Measurements from ENCODE around the gene MAML2. TPM values are rescaled to one million over a fixed set of nuclear protein-coding genes. Genes with fewer than 3 reads are reported as not detected.

MAML2 gene
- total RNA-seq, 5 donors from 2014 or later (not counting 1 experiment from before 2014, with no cell fraction given), result 30.4 to 66.7 (median 35.1) TPM

DNA sequence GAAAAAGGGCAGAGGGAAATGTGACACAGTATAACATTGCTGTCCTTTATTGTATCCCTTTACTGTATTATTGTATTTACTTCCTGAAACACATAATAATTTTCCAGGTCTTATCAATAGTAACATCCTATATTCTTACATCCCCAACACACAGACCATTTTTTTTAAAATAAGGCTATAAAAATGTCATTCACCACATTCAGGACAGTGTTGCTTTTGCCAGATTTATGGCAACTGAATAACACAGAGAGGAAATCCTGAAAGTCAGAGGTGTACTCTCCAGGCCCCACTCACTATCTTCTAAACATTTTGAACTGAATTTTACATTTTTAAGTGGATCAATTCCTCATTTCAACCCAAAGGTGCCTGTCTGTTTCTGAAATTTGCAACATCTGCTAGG lies 314.2 kb downstream of the MAML2 start:
- DNase-seq, result no peak
- H3K4me1 Mint-ChIP-seq, result peaks cover 49 to 65% (median 60%) of the 10 kb centered on the region in 3 donors

DNA sequence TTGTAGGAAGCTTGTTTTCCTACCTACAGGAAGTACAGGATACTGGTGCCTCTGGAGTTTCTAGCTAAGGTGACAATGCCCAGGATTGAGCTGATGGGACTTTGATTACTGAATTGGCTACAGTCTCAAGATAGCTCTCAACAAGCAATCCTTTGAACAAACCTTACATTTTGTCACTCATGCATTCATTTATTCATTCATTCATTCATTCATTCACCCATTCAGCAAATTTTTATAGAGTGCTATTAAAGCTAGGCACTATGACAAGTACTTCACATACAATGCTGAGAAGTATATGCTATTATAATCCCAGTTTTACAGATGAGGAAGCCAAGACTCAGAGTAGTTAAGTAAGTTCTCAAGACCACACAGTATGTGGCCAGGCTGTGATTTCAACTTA lies 316.0 kb downstream of the MAML2 start:
- peaks cover 0 to 1% of the 10 kb centered on the region in 2 donors for H3K36me3 ChIP-seq (ENCODE audit: control insufficient read depth in 2 of 2, extremely low read depth in 1 of 2, insufficient read depth in 1 of 2, low read length in 1 of 2)
- peaks cover 0 to 4% of the 10 kb centered on the region in 2 experiments for H3K4me1 ChIP-seq (ENCODE audit: control insufficient read depth in 1 of 2, extremely low read depth in 1 of 2, insufficient read depth in 2 of 2, low read length in 2 of 2)
- no peaks in the 10 kb centered on the region for H3K9me3 ChIP-seq
- POLR2A ChIA-PET, result no interaction called here
- ATAC-seq (replicated peaks in 1 of 4) (no peak), DNase-seq (no peak)
- H3K4me3 ChIP-seq (ENCODE audit: control insufficient read depth in 1 of 2, extremely low read depth in 1 of 2, low read length in 1 of 2), result no peak overlapping the region
- no peaks in the 10 kb centered on the region for H3K9me3 Mint-ChIP-seq
- no peaks in the 10 kb centered on the region for H3K27me3 ChIP-seq (replicated peaks in 1 of 2; ENCODE audit: control insufficient read depth in 2 of 2, extremely low read depth in 1 of 2, insufficient read depth in 2 of 2, low read length in 1 of 2)
- no peaks in the 10 kb centered on the region for H3K27me3 Mint-ChIP-seq
- peak overlapping the region; percentile 61 to 75 for H3K27ac Mint-ChIP-seq
- peak overlapping the region in 1 of 3 donors; percentile 8 for H3K4me3 Mint-ChIP-seq
- peaks cover 20% of the 10 kb centered on the region for H3K36me3 Mint-ChIP-seq
- no peak overlapping the region for H3K27ac ChIP-seq (ENCODE audit: low read length)
- H3K4me1 Mint-ChIP-seq, result peaks cover 59 to 70% (median 66%) of the 10 kb centered on the region in 3 donors
- CTCF ChIA-PET, result no interaction called here

More for the DNA sequence above, 314.2 kb downstream of the MAML2 start:
- no peak for ATAC-seq (replicated peaks in 1 of 4)
- peaks cover 0 to 6% of the 10 kb centered on the region in 2 experiments for H3K4me1 ChIP-seq (ENCODE audit: control insufficient read depth in 1 of 2, extremely low read depth in 1 of 2, insufficient read depth in 2 of 2, low read length in 2 of 2)
- no peak overlapping the region for H3K27ac ChIP-seq (ENCODE audit: low read length)
- peaks cover 0 to 6% of the 10 kb centered on the region in 2 donors for H3K36me3 ChIP-seq (ENCODE audit: control insufficient read depth in 2 of 2, extremely low read depth in 1 of 2, insufficient read depth in 1 of 2, low read length in 1 of 2)
- H3K9me3 Mint-ChIP-seq, result no peaks in the 10 kb centered on the region
- H3K4me3 ChIP-seq (ENCODE audit: control insufficient read depth in 1 of 2, extremely low read depth in 1 of 2, low read length in 1 of 2), result no peak overlapping the region
- H3K27me3 ChIP-seq (replicated peaks in 1 of 2; ENCODE audit: control insufficient read depth in 2 of 2, extremely low read depth in 1 of 2, insufficient read depth in 2 of 2, low read length in 1 of 2), result no peaks in the 10 kb centered on the region
- no peaks in the 10 kb centered on the region for H3K27me3 Mint-ChIP-seq
- ChIA-PET CTCF (no interaction called here), POLR2A (no interaction called here)
- H3K9me3 ChIP-seq, result no peaks in the 10 kb centered on the region
- H3K27ac Mint-ChIP-seq, result peak overlapping the region; percentile 40 to 44
- peaks cover 21% of the 10 kb centered on the region for H3K36me3 Mint-ChIP-seq
- no peak overlapping the region for H3K4me3 Mint-ChIP-seq

GRCh38 chr11:96026310-96026709 lies 316.7 kb downstream of the MAML2 start:
- CTCF ChIA-PET, result no interaction called here
- ATAC-seq (replicated peaks in 1 of 4) (peak in 3 of 4 experiments; percentile 56 to 63 (median 61)), DNase-seq (no peak)
- POLR2A ChIA-PET, result no interaction called here
- Mint-ChIP-seq H3K27ac (peak overlapping the region; percentile 23 to 24), H3K4me1 (peaks cover 60 to 72% (median 70%) of the 10 kb centered on the region in 3 donors), H3K4me3 (no peak overlapping the region), H3K36me3 (peaks cover 20% of the 10 kb centered on the region), H3K9me3 (no peaks in the 10 kb centered on the region), H3K27me3 (no peaks in the 10 kb centered on the region)
- H3K36me3 ChIP-seq (ENCODE audit: control insufficient read depth in 2 of 2, extremely low read depth in 1 of 2, insufficient read depth in 1 of 2, low read length in 1 of 2), result peaks cover 0 to 6% of the 10 kb centered on the region in 2 donors
- WGBS (ENCODE audit: insufficient coverage), result no CpG with 5 or more reads among the region's 2 CpGs
- no peak overlapping the region for H3K4me3 ChIP-seq (ENCODE audit: control insufficient read depth in 1 of 2, extremely low read depth in 1 of 2, low read length in 1 of 2)
- H3K9me3 ChIP-seq, result no peaks in the 10 kb centered on the region
- H3K4me1 ChIP-seq (ENCODE audit: control insufficient read depth in 1 of 2, extremely low read depth in 1 of 2, insufficient read depth in 2 of 2, low read length in 2 of 2), result peaks cover 0 to 4% of the 10 kb centered on the region in 2 experiments
- H3K27me3 ChIP-seq (replicated peaks in 1 of 2; ENCODE audit: control insufficient read depth in 2 of 2, extremely low read depth in 1 of 2, insufficient read depth in 2 of 2, low read length in 1 of 2), result no peaks in the 10 kb centered on the region
- H3K27ac ChIP-seq (ENCODE audit: low read length), result no peak overlapping the region

GRCh38 chr11:96024666-96025065 lies 318.3 kb downstream of the MAML2 start:
- Histone ChIP-seq H3K36me3 (ENCODE audit: control insufficient read depth in 2 of 2, extremely low read depth in 1 of 2, insufficient read depth in 1 of 2, low read length in 1 of 2) (peaks cover 0 to 6% of the 10 kb centered on the region in 2 donors), H3K4me3 (ENCODE audit: control insufficient read depth in 1 of 2, extremely low read depth in 1 of 2, low read length in 1 of 2) (no peak overlapping the region), H3K27ac (ENCODE audit: low read length) (no peak overlapping the region), H3K27me3 (replicated peaks in 1 of 2; ENCODE audit: control insufficient read depth in 2 of 2, extremely low read depth in 1 of 2, insufficient read depth in 2 of 2, low read length in 1 of 2) (no peaks in the 10 kb centered on the region), H3K4me1 (ENCODE audit: control insufficient read depth in 1 of 2, extremely low read depth in 1 of 2, insufficient read depth in 2 of 2, low read length in 2 of 2) (peaks cover 0 to 2% of the 10 kb centered on the region in 2 experiments), H3K9me3 (no peaks in the 10 kb centered on the region)
- peak overlapping the region; percentile 79 to 83 for H3K27ac Mint-ChIP-seq
- peaks cover 17% of the 10 kb centered on the region for H3K36me3 Mint-ChIP-seq
- DNase-seq (no peak), ATAC-seq (replicated peaks in 1 of 4) (peak; percentile 49 to 74 (median 63))
- POLR2A ChIA-PET, result no interaction called here
- peaks cover 65 to 83% (median 77%) of the 10 kb centered on the region in 3 donors for H3K4me1 Mint-ChIP-seq
- WGBS (ENCODE audit: insufficient coverage), result no CpG with 5 or more reads among the region's 5 CpGs
- CTCF ChIA-PET, result interaction anchor here in 1 of 2 donors (0.6 kb wide), 1 partner anchor 360 kb away, joined by 3 read pairs; no protein-coding TSS in a partner anchor
- no peak overlapping the region for H3K4me3 Mint-ChIP-seq
- no peaks in the 10 kb centered on the region for H3K27me3 Mint-ChIP-seq
- H3K9me3 Mint-ChIP-seq, result no peaks in the 10 kb centered on the region

DNA sequence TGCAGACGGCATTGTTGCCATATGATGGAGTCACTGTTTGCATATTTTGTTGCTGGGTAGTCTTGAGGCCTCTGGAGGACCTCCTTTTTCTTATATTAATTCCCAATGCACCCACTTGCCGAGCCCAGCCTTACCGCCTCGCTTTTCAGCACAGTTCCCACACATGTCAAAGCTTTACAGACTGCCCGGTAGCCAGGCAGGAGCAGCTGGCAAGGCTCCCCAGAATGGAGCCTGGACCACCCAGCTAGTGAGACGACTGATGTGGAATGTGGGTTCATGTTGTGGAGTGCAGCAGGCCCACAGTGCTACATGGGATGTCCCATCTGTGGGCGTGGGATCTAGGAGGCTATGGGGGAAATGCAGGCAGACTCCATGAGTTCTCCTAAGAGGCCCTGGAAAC lies 319.7 kb downstream of the MAML2 start:
- Mint-ChIP-seq H3K4me3 (no peak overlapping the region), H3K4me1 (peaks cover 59 to 73% (median 69%) of the 10 kb centered on the region in 3 donors), H3K27ac (peak overlapping the region; percentile 77 to 79), H3K9me3 (no peaks in the 10 kb centered on the region), H3K27me3 (no peaks in the 10 kb centered on the region), H3K36me3 (peaks cover 17% of the 10 kb centered on the region)
- 100% methylated on average over 5 of the region's 7 CpGs for WGBS (ENCODE audit: insufficient coverage)
- CTCF ChIA-PET, result no interaction called here
- Histone ChIP-seq H3K27ac (ENCODE audit: low read length) (no peak overlapping the region), H3K4me1 (ENCODE audit: control insufficient read depth in 1 of 2, extremely low read depth in 1 of 2, insufficient read depth in 2 of 2, low read length in 2 of 2) (peaks cover 0 to 4% of the 10 kb centered on the region in 2 experiments), H3K36me3 (ENCODE audit: control insufficient read depth in 2 of 2, extremely low read depth in 1 of 2, insufficient read depth in 1 of 2, low read length in 1 of 2) (peaks cover 0 to 6% of the 10 kb centered on the region in 2 donors), H3K4me3 (ENCODE audit: control insufficient read depth in 1 of 2, extremely low read depth in 1 of 2, low read length in 1 of 2) (no peak overlapping the region), H3K9me3 (no peaks in the 10 kb centered on the region), H3K27me3 (replicated peaks in 1 of 2; ENCODE audit: control insufficient read depth in 2 of 2, extremely low read depth in 1 of 2, insufficient read depth in 2 of 2, low read length in 1 of 2) (no peaks in the 10 kb centered on the region)
- ATAC-seq (replicated peaks in 1 of 4), result no peak
- POLR2A ChIA-PET, result no interaction called here
- DNase-seq, result no peak

DNA sequence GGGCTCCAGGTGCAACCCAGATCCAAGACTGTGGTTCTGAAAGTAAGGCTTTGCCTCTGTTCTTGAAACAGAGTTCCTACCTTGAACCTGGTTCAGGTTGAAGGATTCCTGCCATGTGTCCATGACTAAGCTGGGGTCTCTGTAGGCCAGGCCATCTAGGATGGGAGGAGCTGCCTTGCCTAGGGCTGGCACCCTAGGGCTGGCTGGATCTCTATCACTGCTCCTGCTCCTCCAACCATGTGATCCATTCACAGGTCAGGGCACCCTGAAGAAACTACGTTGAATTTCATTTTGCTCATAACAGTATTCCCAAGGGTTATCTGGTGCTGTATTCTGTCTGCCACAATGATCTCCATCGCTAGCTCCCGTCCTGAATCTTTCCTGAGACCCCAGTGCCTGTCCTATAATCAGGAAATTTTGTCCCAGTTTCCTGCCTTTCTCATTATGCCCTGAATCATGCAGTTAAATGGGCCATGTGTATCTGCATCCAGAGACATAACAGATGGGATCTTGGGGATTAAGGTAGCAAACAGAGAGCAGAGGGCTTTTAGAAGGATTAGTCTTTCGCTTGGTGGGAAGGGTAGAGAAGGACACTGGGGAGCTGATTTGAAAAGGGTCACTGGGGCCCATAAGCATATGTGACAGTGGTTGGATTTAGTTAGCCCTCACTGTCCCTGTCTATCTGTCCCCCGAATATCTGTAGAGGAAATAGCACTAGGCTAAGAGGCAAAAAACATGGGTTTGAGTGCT lies 320.9 kb downstream of the MAML2 start:
- Mint-ChIP-seq H3K27me3 (no peaks in the 10 kb centered on the region), H3K4me3 (no peak overlapping the region), H3K27ac (peak overlapping the region; percentile 77 to 79), H3K36me3 (peaks cover 10% of the 10 kb centered on the region), H3K4me1 (peaks cover 47 to 64% (median 60%) of the 10 kb centered on the region in 3 donors), H3K9me3 (no peaks in the 10 kb centered on the region)
- peak overlapping the region in 1 of 2 donors; percentile 1 for H3K4me3 ChIP-seq (ENCODE audit: control insufficient read depth in 1 of 2, extremely low read depth in 1 of 2, low read length in 1 of 2)
- H3K4me1 ChIP-seq (ENCODE audit: control insufficient read depth in 1 of 2, extremely low read depth in 1 of 2, insufficient read depth in 2 of 2, low read length in 2 of 2), result peaks cover 5 to 6% of the 10 kb centered on the region in 2 experiments
- POLR2A ChIA-PET, result no interaction called here
- no peaks in the 10 kb centered on the region for H3K27me3 ChIP-seq (replicated peaks in 1 of 2; ENCODE audit: control insufficient read depth in 2 of 2, extremely low read depth in 1 of 2, insufficient read depth in 2 of 2, low read length in 1 of 2)
- 100% methylated on average over 5 of the region's 5 CpGs for WGBS (ENCODE audit: insufficient coverage)
- ATAC-seq (replicated peaks in 1 of 4) (no peak), DNase-seq (no peak)
- H3K27ac ChIP-seq (ENCODE audit: low read length), result no peak overlapping the region
- no peaks in the 10 kb centered on the region for H3K9me3 ChIP-seq
- peaks cover 0 to 6% of the 10 kb centered on the region in 2 donors for H3K36me3 ChIP-seq (ENCODE audit: control insufficient read depth in 2 of 2, extremely low read depth in 1 of 2, insufficient read depth in 1 of 2, low read length in 1 of 2)
- CTCF ChIA-PET, result interaction anchor here (0.5 to 1.5 kb wide), 3 partner anchors 10 to 321 kb away, joined by 3 to 5 read pairs (median 3); partner anchors contain the start of gene MAML2 (in 1 of the 2)
